Dermis microvascular lymphatic vessel endothelial cell (primary cell): ENCODE data around the gene STXBP6. TPM values are rescaled to one million over a fixed set of nuclear protein-coding genes. Genes with fewer than 3 reads are reported as not detected.
A peak's percentile ranks its signal among the peaks of the same experiment; 100 is the strongest.
"Not testable (repeated sequence)": the region's sequence is repeated elsewhere in the genome, so short reads cannot be mapped to it uniquely, and the experiment has no call there.

ENCODE experiments used
- DNase-seq, 2 donors: peaks; one replicate each; pipeline versions ENCODE4 v3.0.0 to v3.0.0-alpha.2; 2010; ENCODE audit warnings: low read depth in 2 of 2
- total RNA-seq: library from RNA; depleted of rRNA; stranded (reverse); fragments of >200 nt; gene quantifications from 2 replicates; pipeline ENCODE4 v1.2.1, GENCODE V29; 2014

Gene STXBP6
- total RNA-seq, 1 donor from 2014 or later, result 4.5 TPM

- no peak for DNase-seq
Observed at GRCh38 chr14:24804552-24805212, 245.3 kb downstream of the STXBP6 start.

GRCh38 chr14:24803933-24804494 is 245.9 kb downstream of the STXBP6 start:
- DNase-seq, result no peak

- DNase-seq, result not testable (repeated sequence)
Observed at GRCh38 chr14:24803426-24803825, 246.5 kb downstream of the STXBP6 start.

- DNase-seq, result no peak
Observed at GRCh38 chr14:24802236-24802635, 247.7 kb downstream of the STXBP6 start.

- DNase-seq, result no peak
Observed at GRCh38 chr14:24801024-24801423, 248.9 kb downstream of the STXBP6 start.

- DNase-seq, result no peak
Observed at GRCh38 chr14:24798911-24799462, 251.0 kb downstream of the STXBP6 start.

GRCh38 chr14:24795406-24795805 is 254.5 kb downstream of the STXBP6 start:
- DNase-seq, result no peak

- no peak for DNase-seq
Observed at GRCh38 chr14:24794644-24795305, 255.2 kb downstream of the STXBP6 start.

GRCh38 chr14:24790196-24790595 is 259.8 kb downstream of the STXBP6 start:
- DNase-seq, result no peak

- DNase-seq, result no peak
Observed at GRCh38 chr14:24789378-24789884, 260.5 kb downstream of the STXBP6 start.

GRCh38 chr14:24785698-24786097 is 264.2 kb downstream of the STXBP6 start:
- DNase-seq, result no peak

GRCh38 chr14:24784981-24785380 is 265.0 kb downstream of the STXBP6 start:
- no peak for DNase-seq

GRCh38 chr14:24783791-24784190 is 266.2 kb downstream of the STXBP6 start:
- DNase-seq, result no peak

GRCh38 chr14:24780281-24780680 is 269.7 kb downstream of the STXBP6 start:
- DNase-seq, result no peak

GRCh38 chr14:24777678-24778077 is 272.3 kb downstream of the STXBP6 start:
- DNase-seq, result no peak

GRCh38 chr14:24775950-24776349 is 274.0 kb downstream of the STXBP6 start:
- no peak for DNase-seq

GRCh38 chr14:24774187-24774915 is 275.6 kb downstream of the STXBP6 start:
- peak; percentile 64 to 87 for DNase-seq

GRCh38 chr14:24773564-24773963 is 276.4 kb downstream of the STXBP6 start:
- DNase-seq, result not testable (repeated sequence)

- no peak for DNase-seq
Observed at GRCh38 chr14:24766434-24766833, 283.5 kb downstream of the STXBP6 start.

GRCh38 chr14:24761141-24761540 is 288.8 kb downstream of the STXBP6 start:
- no peak for DNase-seq
